Coronary artery (tissue), 2 donors: ENCODE results near the gene KIF21B.

Experiments used
- DNase-seq: peaks from one replicate; pipeline ENCODE4 v3.0.0-alpha.2; 2017; ENCODE audit warnings: low spot score
- H3K27ac ChIP-seq, 2 donors: fragments of 200-600 bp; sonication (generic); one replicate each; pipeline ENCODE4 v1.5.1; 2016 to 2019
- H3K4me3 ChIP-seq: fragments of 200-600 bp; sonication (generic); 2 replicates; pipeline ENCODE4 v1.5.1; 2016; ENCODE audit warnings: mild to moderate bottlenecking, moderate library complexity
- CTCF ChIP-seq: fragments of 200-600 bp; sonication (generic); IDR thresholded peaks from one replicate; pipeline ENCODE4 v1.5.1; 2019; ENCODE audit warnings: antibody characterized with exemption

KIF21B gene

DNA sequence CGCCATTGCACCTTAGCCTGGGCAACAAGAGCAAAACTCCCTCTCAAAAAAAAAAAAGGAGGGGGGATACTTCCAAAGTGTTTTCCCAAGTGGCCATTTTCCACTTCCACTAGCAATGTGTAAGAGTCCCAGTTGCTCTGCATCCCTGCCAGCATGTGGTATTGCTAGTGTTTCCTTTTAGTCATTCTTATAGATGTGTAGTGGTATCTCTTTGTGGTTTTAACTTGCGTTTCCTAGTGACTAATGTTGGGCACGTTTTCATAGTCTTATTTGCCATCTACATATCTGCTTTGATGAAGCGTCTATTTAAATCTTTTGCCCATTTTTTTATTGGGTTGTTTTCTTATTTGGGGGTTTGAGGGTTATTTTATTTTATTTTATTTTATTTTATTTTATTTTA, 97.7 kb downstream of the KIF21B start:
- H3K4me3 ChIP-seq, result no peak overlapping the region
- no peak for DNase-seq
- no peak overlapping the region for H3K27ac ChIP-seq
- TF ChIP-seq CTCF, result no peak

- no peak overlapping the region for H3K27ac ChIP-seq
- no peak for TF ChIP-seq CTCF
- no peak for DNase-seq
- H3K4me3 ChIP-seq, result no peak overlapping the region
These were observed 99.9 kb downstream of the KIF21B start for GRCh38 chr1:200923601-200924000.

DNA sequence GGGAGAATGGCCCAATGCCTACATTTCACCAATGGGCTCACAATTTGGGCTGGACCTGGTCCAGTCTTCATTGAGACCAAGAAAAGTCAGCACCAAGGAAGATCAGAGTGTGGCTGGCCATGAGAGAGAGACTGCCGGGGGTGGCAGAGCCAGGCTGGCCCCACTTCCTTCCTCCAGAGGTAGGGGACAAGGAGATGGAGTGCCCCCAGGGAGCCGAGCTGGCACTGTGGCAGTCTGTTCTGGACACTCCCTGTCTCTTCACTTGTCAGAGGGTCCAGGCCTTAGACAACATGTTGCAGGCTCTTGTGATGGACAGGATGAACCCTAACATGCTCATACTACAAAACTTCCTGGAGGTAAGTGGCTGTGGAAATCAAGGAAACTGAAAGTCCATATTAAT, 101.1 kb downstream of the KIF21B start:
- no peak overlapping the region for H3K27ac ChIP-seq
- no peak for TF ChIP-seq CTCF
- DNase-seq, result no peak
- H3K4me3 ChIP-seq, result no peak overlapping the region

DNA sequence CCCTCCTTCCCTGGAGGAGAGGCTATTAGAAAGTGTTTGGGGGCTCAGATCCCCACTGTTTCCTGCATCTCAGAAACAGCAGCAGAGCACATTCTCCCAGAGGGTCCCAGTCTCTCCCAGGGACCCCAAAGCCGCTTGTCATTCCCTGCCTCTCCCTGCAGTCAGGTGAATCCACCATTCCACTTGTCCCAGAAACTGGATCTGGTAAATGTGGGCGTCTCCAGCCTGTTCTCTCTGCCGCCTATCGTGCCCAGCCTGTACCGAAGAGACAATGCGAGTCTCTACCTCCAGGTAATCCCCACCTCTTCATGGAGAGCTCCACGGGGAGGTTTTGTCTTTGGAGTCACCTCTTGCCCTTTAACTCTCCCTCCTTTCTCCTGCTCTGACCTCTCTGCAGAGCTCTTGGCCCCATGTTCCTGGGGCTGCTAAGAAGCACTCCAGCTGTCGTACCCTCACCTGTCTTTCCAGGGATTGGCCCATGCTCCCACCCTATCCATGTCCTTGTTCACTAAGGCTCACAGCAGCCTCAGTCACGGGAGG, 101.9 kb downstream of the KIF21B start:
- TF ChIP-seq CTCF, result no peak
- DNase-seq, result no peak
- Histone ChIP-seq H3K27ac (no peak overlapping the region), H3K4me3 (no peak overlapping the region)
